Upper lobe of right lung (tissue), 1 donor: ENCODE data around the gene RHCG. TPM values are rescaled to one million over a fixed set of nuclear protein-coding genes. Genes with fewer than 3 reads are reported as not detected.

Source experiments
- ATAC-seq: fragments of 200-7000 bp; cut with Tn5 transposase; one replicate; pipeline ENCODE4 v1.9.1; 2020; ENCODE audit warnings: mild to moderate bottlenecking, moderate library complexity
- DNase-seq: peaks from one replicate; pipeline ENCODE4 v3.0.0-alpha.2; 2020
- H3K27ac ChIP-seq: fragments of 200-600 bp; one replicate; pipeline ENCODE4 v1.8.0; 2022
- H3K27me3 ChIP-seq: fragments of 200-600 bp; one replicate; pipeline ENCODE4 v1.8.0; 2022; ENCODE audit warnings: mild to moderate bottlenecking
- H3K36me3 ChIP-seq: fragments of 200-600 bp; one replicate; pipeline ENCODE4 v1.8.0; 2022
- H3K4me1 ChIP-seq: fragments of 200-600 bp; one replicate; pipeline ENCODE4 v1.8.0; 2022
- H3K4me3 ChIP-seq: fragments of 200-600 bp; one replicate; pipeline ENCODE4 v1.8.0; 2022; ENCODE audit warnings: mild to moderate bottlenecking
- H3K9me3 ChIP-seq: fragments of 200-600 bp; one replicate; pipeline ENCODE4 v1.8.0; 2022
- CTCF ChIP-seq: fragments of 200-600 bp; IDR thresholded peaks from one replicate; pipeline ENCODE4 v1.8.0; 2022; ENCODE audit warnings: antibody characterized with exemption
- intact Hi-C: fragments of 100-400 bp; cut with DNase I; formaldehyde crosslinking; loops from one replicate; pipeline ENCODE4 v1.11.0; 2022
- total RNA-seq: library from RNA; stranded (reverse); fragmentation: NEBNext Ultra II Directional; extraction: Animal tissue kit (Norgen Biotek cat#: 25700); gene quantifications from one replicate; pipeline ENCODE4 v1.2.1, GENCODE V29; 2021
- donor health status: DM: no; HTN: yes; CAD: no; lungs with severe emphysema.

Gene RHCG
- total RNA-seq, 1 donor from 2014 or later = not detected

- no peaks in the 10 kb centered on the region for H3K9me3 ChIP-seq
- intact Hi-C loops = no loop called here
- no peak for TF ChIP-seq CTCF
- no peak for DNase-seq
- no peaks in the 10 kb centered on the region for H3K4me1 ChIP-seq
- H3K27me3 ChIP-seq = peaks cover 15% of the 10 kb centered on the region
- no peaks in the 10 kb centered on the region for H3K36me3 ChIP-seq
- no peak overlapping the region for H3K27ac ChIP-seq
- ATAC-seq = no peak
- no peak overlapping the region for H3K4me3 ChIP-seq
Measured at GRCh38 chr15:89436560-89437311, 59.6 kb downstream of the RHCG start.

DNA sequence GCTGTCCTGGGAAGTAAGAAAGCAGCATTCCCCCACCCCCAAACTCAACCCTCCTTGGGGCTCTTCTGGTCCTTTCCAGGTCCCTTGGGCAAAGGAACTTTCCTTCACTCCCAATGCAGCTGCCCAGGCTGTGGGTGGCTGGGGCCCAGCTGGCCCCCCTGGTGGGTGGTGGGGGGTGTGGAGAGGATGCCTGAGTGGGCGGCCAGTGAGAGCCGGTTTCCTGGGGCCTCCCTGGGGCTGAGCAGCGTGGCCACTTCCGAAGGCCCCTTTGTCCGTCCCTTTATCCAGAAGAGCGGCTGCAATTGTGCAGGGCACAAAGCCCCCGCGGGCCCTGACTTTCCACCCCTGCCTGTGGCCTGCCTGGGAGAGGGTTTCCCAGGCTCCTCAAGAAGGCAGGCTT lies 61.0 kb downstream of the RHCG start:
- DNase-seq (no peak), ATAC-seq (no peak)
- H3K36me3 ChIP-seq = no peaks in the 10 kb centered on the region
- no peak overlapping the region for H3K27ac ChIP-seq
- H3K9me3 ChIP-seq = no peaks in the 10 kb centered on the region
- H3K4me3 ChIP-seq = no peak overlapping the region
- peaks cover 15% of the 10 kb centered on the region for H3K27me3 ChIP-seq
- H3K4me1 ChIP-seq = peaks cover 8% of the 10 kb centered on the region
- no peak for TF ChIP-seq CTCF
- intact Hi-C loops = no loop called here

DNA sequence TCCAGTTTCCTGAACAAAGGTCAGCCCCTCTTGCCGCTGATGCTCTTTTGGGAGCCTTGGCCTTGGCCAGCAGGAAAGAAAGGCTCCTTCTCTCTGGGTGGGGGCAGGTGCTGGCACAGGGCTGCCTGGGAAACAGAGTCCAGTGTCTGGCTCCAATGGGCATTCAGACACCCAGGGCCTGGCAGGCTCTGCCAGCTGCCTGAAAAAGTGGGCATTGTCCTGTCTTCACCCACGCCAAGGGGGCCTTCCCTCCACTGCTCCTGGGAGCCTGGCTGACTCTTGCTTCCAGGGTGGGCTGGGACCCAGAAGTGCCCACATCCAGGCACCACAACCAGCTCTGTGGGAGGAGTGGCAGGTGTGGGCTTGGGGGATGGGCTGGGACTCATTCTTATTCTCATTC lies 62.7 kb downstream of the RHCG start:
- no peak overlapping the region for H3K4me3 ChIP-seq
- TF ChIP-seq CTCF = no peak
- intact Hi-C loops = no loop called here
- peaks cover 12% of the 10 kb centered on the region for H3K4me1 ChIP-seq
- no peaks in the 10 kb centered on the region for H3K36me3 ChIP-seq
- ATAC-seq (no peak), DNase-seq (no peak)
- no peaks in the 10 kb centered on the region for H3K9me3 ChIP-seq
- peaks cover 11% of the 10 kb centered on the region for H3K27me3 ChIP-seq
- no peak overlapping the region for H3K27ac ChIP-seq

GRCh38 chr15:89430530-89431341 lies 65.6 kb downstream of the RHCG start:
- H3K27ac ChIP-seq = no peak overlapping the region
- intact Hi-C loops = no loop called here
- peak overlapping the region; percentile 47 for H3K4me3 ChIP-seq
- no peaks in the 10 kb centered on the region for H3K27me3 ChIP-seq
- peak; percentile 99 for TF ChIP-seq CTCF
- peak; percentile 91 for DNase-seq
- H3K4me1 ChIP-seq = peaks cover 12% of the 10 kb centered on the region
- no peaks in the 10 kb centered on the region for H3K36me3 ChIP-seq
- H3K9me3 ChIP-seq = no peaks in the 10 kb centered on the region
- peak; percentile 96 for ATAC-seq

DNA sequence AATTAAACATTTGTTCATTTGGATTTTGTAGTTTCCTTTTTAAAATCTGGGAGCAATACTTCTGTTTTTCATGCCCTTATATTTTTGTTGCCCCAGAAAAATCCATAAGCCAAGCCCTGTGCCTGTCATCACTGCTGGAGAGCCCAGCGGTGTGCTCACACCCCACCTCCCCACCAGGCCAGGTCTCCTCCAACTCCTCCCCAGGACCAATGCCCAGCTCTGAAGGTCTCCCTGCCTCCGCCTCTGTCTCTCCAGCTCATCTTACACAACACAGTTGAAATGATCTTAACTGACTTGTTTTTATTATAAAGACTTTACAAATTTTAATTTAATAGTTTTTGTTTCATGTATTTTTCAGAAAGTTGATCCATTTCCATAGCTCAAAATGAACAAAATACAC lies 66.4 kb downstream of the RHCG start:
- peaks cover 5% of the 10 kb centered on the region for H3K27me3 ChIP-seq
- no peaks in the 10 kb centered on the region for H3K9me3 ChIP-seq
- H3K36me3 ChIP-seq = no peaks in the 10 kb centered on the region
- no peak overlapping the region for H3K4me3 ChIP-seq
- H3K27ac ChIP-seq = no peak overlapping the region
- peaks cover 12% of the 10 kb centered on the region for H3K4me1 ChIP-seq
- intact Hi-C loops = loop anchor here (5.0 kb wide), 1 partner anchor 73 kb away; no protein-coding TSS in a partner anchor
- DNase-seq (peak; percentile 23), ATAC-seq (no peak)
- TF ChIP-seq CTCF = no peak
